ENCODE measurements around the gene ATP1A2. TPM values are rescaled to one million over a fixed set of nuclear protein-coding genes. Genes with fewer than 3 reads are reported as not detected.

Gene ATP1A2
- total and polyA plus RNA-seq, 2 of the 8 experiments (the other 6 are each of a cell fraction or from before 2014, with no cell fraction given): 39.7 to 40.8 TPM

DNA sequence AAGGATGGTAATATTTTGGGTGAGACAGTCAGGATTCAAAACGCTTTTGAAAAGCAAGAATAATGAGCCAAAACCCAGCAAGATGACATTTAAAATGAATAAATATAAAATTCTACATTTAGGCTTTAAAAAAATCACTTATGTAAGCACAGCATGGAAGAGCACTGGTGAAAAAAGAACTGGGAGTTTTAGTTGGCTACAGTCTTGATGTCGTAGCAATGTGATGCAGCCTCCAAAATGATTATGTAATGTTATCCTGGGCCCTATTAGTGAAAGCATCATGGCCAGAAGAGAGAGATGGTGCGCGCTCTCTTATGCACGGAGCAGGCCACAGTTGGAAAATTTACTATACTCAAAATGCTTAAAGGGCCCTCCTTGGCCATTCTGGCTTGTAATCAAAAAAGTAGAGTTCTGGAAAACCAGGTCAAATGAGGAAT is 29.1 kb upstream of the ATP1A2 start (continued):
- TF ChIP-seq, protein P1, sequence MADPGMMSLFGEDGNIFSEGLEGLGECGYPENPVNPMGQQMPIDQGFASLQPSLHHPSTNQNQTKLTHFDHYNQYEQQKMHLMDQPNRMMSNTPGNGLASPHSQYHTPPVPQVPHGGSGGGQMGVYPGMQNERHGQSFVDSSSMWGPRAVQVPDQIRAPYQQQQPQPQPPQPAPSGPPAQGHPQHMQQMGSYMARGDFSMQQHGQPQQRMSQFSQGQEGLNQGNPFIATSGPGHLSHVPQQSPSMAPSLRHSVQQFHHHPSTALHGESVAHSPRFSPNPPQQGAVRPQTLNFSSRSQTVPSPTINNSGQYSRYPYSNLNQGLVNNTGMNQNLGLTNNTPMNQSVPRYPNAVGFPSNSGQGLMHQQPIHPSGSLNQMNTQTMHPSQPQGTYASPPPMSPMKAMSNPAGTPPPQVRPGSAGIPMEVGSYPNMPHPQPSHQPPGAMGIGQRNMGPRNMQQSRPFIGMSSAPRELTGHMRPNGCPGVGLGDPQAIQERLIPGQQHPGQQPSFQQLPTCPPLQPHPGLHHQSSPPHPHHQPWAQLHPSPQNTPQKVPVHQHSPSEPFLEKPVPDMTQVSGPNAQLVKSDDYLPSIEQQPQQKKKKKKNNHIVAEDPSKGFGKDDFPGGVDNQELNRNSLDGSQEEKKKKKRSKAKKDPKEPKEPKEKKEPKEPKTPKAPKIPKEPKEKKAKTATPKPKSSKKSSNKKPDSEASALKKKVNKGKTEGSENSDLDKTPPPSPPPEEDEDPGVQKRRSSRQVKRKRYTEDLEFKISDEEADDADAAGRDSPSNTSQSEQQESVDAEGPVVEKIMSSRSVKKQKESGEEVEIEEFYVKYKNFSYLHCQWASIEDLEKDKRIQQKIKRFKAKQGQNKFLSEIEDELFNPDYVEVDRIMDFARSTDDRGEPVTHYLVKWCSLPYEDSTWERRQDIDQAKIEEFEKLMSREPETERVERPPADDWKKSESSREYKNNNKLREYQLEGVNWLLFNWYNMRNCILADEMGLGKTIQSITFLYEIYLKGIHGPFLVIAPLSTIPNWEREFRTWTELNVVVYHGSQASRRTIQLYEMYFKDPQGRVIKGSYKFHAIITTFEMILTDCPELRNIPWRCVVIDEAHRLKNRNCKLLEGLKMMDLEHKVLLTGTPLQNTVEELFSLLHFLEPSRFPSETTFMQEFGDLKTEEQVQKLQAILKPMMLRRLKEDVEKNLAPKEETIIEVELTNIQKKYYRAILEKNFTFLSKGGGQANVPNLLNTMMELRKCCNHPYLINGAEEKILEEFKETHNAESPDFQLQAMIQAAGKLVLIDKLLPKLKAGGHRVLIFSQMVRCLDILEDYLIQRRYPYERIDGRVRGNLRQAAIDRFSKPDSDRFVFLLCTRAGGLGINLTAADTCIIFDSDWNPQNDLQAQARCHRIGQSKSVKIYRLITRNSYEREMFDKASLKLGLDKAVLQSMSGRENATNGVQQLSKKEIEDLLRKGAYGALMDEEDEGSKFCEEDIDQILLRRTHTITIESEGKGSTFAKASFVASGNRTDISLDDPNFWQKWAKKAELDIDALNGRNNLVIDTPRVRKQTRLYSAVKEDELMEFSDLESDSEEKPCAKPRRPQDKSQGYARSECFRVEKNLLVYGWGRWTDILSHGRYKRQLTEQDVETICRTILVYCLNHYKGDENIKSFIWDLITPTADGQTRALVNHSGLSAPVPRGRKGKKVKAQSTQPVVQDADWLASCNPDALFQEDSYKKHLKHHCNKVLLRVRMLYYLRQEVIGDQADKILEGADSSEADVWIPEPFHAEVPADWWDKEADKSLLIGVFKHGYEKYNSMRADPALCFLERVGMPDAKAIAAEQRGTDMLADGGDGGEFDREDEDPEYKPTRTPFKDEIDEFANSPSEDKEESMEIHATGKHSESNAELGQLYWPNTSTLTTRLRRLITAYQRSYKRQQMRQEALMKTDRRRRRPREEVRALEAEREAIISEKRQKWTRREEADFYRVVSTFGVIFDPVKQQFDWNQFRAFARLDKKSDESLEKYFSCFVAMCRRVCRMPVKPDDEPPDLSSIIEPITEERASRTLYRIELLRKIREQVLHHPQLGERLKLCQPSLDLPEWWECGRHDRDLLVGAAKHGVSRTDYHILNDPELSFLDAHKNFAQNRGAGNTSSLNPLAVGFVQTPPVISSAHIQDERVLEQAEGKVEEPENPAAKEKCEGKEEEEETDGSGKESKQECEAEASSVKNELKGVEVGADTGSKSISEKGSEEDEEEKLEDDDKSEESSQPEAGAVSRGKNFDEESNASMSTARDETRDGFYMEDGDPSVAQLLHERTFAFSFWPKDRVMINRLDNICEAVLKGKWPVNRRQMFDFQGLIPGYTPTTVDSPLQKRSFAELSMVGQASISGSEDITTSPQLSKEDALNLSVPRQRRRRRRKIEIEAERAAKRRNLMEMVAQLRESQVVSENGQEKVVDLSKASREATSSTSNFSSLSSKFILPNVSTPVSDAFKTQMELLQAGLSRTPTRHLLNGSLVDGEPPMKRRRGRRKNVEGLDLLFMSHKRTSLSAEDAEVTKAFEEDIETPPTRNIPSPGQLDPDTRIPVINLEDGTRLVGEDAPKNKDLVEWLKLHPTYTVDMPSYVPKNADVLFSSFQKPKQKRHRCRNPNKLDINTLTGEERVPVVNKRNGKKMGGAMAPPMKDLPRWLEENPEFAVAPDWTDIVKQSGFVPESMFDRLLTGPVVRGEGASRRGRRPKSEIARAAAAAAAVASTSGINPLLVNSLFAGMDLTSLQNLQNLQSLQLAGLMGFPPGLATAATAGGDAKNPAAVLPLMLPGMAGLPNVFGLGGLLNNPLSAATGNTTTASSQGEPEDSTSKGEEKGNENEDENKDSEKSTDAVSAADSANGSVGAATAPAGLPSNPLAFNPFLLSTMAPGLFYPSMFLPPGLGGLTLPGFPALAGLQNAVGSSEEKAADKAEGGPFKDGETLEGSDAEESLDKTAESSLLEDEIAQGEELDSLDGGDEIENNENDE (IDR thresholded peaks at IDR 0.05; ENCODE audit: insufficient replicate concordance, low read length): no peak
- TF ChIP-seq EGR1 (IDR thresholded peaks at IDR 0.05; ENCODE audit: borderline replicate concordance, low read depth, low read length) (no peak), SRF (IDR thresholded peaks at IDR 0.05; ENCODE audit: low read depth, low read length) (no peak), SUZ12 (IDR thresholded peaks at IDR 0.05; ENCODE audit: low read length) (no peak), SAP30 (IDR thresholded peaks at IDR 0.05; ENCODE audit: insufficient read depth, insufficient replicate concordance, low read length) (no peak), JUN (IDR thresholded peaks at IDR 0.05; ENCODE audit: low read depth, low read length) (no peak), PHF8 (conservative IDR thresholded peaks at IDR 0.05; ENCODE audit: low read depth, low read length) (no peak), KDM4A (IDR thresholded peaks at IDR 0.05; ENCODE audit: low read depth, low read length, severe bottlenecking) (no peak), YY1 (IDR thresholded peaks at IDR 0.05; ENCODE audit: low read depth, low read length) (no peak), RNF2 (IDR thresholded peaks at IDR 0.05; ENCODE audit: borderline replicate concordance, low read depth, low read length, missing control alignments, poor library complexity, severe bottlenecking) (no peak), RXRA (IDR thresholded peaks at IDR 0.05; ENCODE audit: insufficient read depth, low read depth, low read length) (no peak)
